ENCODE measurements around the gene PLD3. TPM values are rescaled to one million over a fixed set of nuclear protein-coding genes. Genes with fewer than 3 reads are reported as not detected.

Gene PLD3
- total and polyA plus RNA-seq, 2 donors (not counting 3 experiments of a cell fraction or from before 2014, with no cell fraction given) = 166 to 479 TPM

GRCh38 chr19:40398417-40399131, 50.1 kb downstream of the PLD3 start:
- Histone ChIP-seq H3K4me3 (replicated peaks in 1 of 3; ENCODE audit: insufficient read depth in 1 of 3, low read depth in 1 of 3, low read length in 3 of 3) (no peak overlapping the region), H3K9ac (replicated peaks; ENCODE audit: extremely low read depth, insufficient read depth, low read length) (no peak overlapping the region), H3K27ac (ENCODE audit: insufficient read depth, low read depth, low read length) (no peak overlapping the region), H4K20me1 (replicated peaks; ENCODE audit: control insufficient read depth, extremely low read depth, insufficient read depth, low read length) (no peaks in the 10 kb centered on the region), H3K36me3 (ENCODE audit: control insufficient read depth in 2 of 2, extremely low read depth in 1 of 2, insufficient read depth in 2 of 2, low read length in 2 of 2) (no peaks in the 10 kb centered on the region), H3K9me1 (replicated peaks; ENCODE audit: control insufficient read depth, extremely low read depth, insufficient read depth, low read length) (no peaks in the 10 kb centered on the region), H3K9me3 (replicated peaks; ENCODE audit: control insufficient read depth, insufficient read depth, low read length) (no peaks in the 10 kb centered on the region), H3K4me1 (ENCODE audit: control insufficient read depth, extremely low read depth, insufficient read depth, low read length) (peaks cover 2% of the 10 kb centered on the region), H3K27me3 (ENCODE audit: control insufficient read depth in 2 of 2, insufficient read depth in 2 of 2, low read length in 2 of 2) (no peaks in the 10 kb centered on the region), H3K79me2 (ENCODE audit: control insufficient read depth, insufficient read depth, low read length) (no peaks in the 10 kb centered on the region), H3K4me2 (ENCODE audit: insufficient read depth, low read length) (peak overlapping the region; percentile 28), H2AFZ (ENCODE audit: low read depth, low read length) (peak overlapping the region; percentile 85)
- no TSS peak for BruUV-seq (replicated peaks)
- dilution Hi-C loops (cut with MboI; ENCODE audit: extremely low pct_ligation_motif_present, low sequenced_read_pairs) = no loop called here
- TF ChIP-seq GATA2 (IDR thresholded peaks at IDR 0.05; ENCODE audit: insufficient read depth, insufficient read length, low read depth, low read length) (no peak), JUN (IDR thresholded peaks at IDR 0.05; ENCODE audit: borderline replicate concordance, insufficient read depth, insufficient read length, low read depth) (no peak)
- DNase-seq (ENCODE audit: low read depth, low spot score) (peak; percentile 25), FAIRE-seq (peak; percentile 55)
- intact Hi-C loops (cut with micrococcal nuclease) = no loop called here
- ChIA-PET POLR2A (no interaction called here), CTCF (no interaction called here)

- POLR2A ChIA-PET = no interaction called here
- Histone ChIP-seq H3K9ac (replicated peaks; ENCODE audit: extremely low read depth, insufficient read depth, low read length) (no peak overlapping the region), H3K9me1 (replicated peaks; ENCODE audit: control insufficient read depth, extremely low read depth, insufficient read depth, low read length) (no peaks in the 10 kb centered on the region), H2AFZ (ENCODE audit: low read depth, low read length) (no peak overlapping the region), H4K20me1 (replicated peaks; ENCODE audit: control insufficient read depth, extremely low read depth, insufficient read depth, low read length) (no peaks in the 10 kb centered on the region), H3K36me3 (ENCODE audit: control insufficient read depth in 2 of 2, extremely low read depth in 1 of 2, insufficient read depth in 2 of 2, low read length in 2 of 2) (no peaks in the 10 kb centered on the region), H3K9me3 (replicated peaks; ENCODE audit: control insufficient read depth, insufficient read depth, low read length) (no peaks in the 10 kb centered on the region), H3K4me1 (ENCODE audit: control insufficient read depth, extremely low read depth, insufficient read depth, low read length) (peaks cover 2% of the 10 kb centered on the region), H3K4me2 (ENCODE audit: insufficient read depth, low read length) (no peak overlapping the region), H3K27me3 (ENCODE audit: control insufficient read depth in 2 of 2, insufficient read depth in 2 of 2, low read length in 2 of 2) (no peaks in the 10 kb centered on the region), H3K4me3 (replicated peaks in 1 of 3; ENCODE audit: insufficient read depth in 1 of 3, low read depth in 1 of 3, low read length in 3 of 3) (no peak overlapping the region), H3K27ac (ENCODE audit: insufficient read depth, low read depth, low read length) (no peak overlapping the region), H3K79me2 (ENCODE audit: control insufficient read depth, insufficient read depth, low read length) (no peaks in the 10 kb centered on the region)
- BruUV-seq (replicated peaks) = no TSS peak
- DNase-seq (ENCODE audit: low read depth, low spot score) = no peak
- TF ChIP-seq MAX (IDR thresholded peaks at IDR 0.05; ENCODE audit: insufficient read depth, insufficient read length) (no peak), GATA2 (IDR thresholded peaks at IDR 0.05; ENCODE audit: insufficient read depth, insufficient read length, low read depth, low read length) (no peak), POLR2AphosphoS5 (IDR thresholded peaks at IDR 0.05; ENCODE audit: insufficient read depth, low read depth, low read length) (no peak), POLR2A (IDR thresholded peaks at IDR 0.05; ENCODE audit: low read depth, low read length) (no peak)
- FAIRE-seq = no peak
- CTCF ChIA-PET = no interaction called here
- intact Hi-C loops (cut with micrococcal nuclease) = loop anchor here (5.0 kb wide), 3 partner anchors 33 to 308 kb away; partner anchors contain the start of genes C19orf47, PLD3 and ZNF780A
- dilution Hi-C loops (cut with MboI; ENCODE audit: extremely low pct_ligation_motif_present, low sequenced_read_pairs) = no loop called here
Observed at GRCh38 chr19:40400559-40400958, 52.1 kb downstream of the PLD3 start.

Measured in endothelial cell of umbilical vein (primary cell).